GM11168 (cell line): Measurements from ENCODE around the gene PHF24.

ENCODE experiments used
- in situ Hi-C: fragments of 300-500 bp; cut with MboI; formaldehyde crosslinking; loops from one replicate; pipeline ENCODE4 v1.12.0; 2022; ENCODE audit warnings: low sequenced_read_pairs; ENCODE audit not compliant: unreplicated experiment

Gene PHF24

DNA sequence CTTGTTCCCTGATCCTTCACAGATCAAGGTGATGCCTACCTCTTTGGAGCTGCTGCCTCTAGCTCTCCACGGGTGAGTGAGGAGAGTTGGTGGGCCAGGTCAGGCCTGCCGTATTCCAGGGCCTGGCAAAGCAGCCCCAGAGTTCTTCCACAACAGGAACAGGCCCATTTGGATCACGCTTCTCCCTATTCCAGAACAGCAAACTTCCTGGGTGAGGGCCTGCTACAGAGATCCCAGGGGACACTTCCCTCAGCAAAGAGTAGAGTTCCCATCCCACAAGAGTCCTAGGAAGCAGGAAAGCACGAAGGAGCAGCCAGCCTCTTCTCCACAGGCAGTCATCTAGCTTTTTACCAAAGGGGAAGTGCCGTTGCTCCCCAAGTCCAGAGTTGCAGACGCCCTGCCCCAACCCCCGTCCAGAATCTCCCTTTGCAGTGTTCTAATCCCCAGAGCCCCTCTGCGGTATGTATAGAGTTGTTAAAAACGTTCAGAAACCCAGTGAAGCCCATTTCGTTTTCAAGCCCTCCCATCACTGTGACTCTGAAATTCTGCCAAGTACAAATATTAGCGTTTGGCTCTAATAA is 22.2 kb downstream of the PHF24 start:
- in situ Hi-C loops, result no loop called here

DNA sequence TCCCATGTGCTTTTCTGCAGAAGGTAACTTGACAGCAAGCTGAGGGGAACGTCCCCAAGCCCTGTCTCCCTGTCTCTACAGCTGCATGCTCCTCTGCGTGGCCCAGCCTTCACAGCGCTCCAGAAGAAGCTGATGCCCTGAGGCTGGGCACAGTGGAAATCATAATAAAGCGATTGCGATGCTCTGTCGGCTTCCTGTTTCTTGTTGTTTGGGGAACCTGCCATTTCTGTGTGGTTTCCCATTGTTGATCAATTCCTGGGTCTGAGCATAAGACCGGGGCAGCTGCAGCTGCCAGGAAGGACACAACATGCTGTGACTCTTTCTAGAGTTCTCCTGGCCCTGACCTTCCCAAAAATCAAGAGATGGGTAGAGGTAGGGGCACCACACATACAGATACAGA is 24.3 kb downstream of the PHF24 start:
- in situ Hi-C loops, result no loop called here

DNA sequence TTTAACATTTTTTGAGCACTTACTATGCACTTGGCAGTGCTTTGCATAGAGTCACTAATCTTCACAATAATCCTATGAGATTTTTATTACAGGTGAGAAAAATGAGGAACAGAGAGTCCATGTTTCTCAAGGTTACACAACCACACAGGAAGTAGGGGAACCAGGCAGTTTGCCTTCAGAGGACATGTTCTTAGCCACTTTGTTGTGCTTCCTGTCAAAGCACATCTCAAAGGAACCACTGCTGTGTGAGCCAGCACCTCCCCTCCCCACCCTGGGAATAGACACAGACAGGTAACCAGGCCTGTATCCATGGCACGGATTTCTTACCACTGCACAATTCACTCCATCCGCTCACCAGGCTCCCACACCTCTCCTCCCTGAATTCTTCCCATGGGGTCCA is 25.1 kb downstream of the PHF24 start:
- in situ Hi-C loops, result no loop called here

DNA sequence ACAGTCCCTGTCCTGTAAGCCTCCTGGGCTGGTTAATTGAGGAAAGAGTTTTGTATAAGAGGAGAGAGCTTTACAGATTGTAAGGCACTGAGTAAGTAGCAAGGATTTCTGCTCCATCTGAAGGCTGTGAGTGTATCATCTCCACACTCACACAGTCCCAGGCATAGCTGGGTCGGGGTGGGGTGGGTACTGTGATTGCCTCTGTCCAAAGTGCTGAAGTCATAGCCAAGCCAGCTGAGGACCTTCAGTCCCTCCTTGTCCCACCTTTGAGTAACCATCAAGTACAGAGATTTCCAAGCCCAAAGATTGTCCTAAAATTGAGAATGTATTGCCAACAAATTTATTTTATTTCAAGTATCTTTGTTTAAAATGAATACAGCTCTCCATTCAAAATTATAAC is 26.0 kb downstream of the PHF24 start:
- in situ Hi-C loops, result no loop called here

DNA sequence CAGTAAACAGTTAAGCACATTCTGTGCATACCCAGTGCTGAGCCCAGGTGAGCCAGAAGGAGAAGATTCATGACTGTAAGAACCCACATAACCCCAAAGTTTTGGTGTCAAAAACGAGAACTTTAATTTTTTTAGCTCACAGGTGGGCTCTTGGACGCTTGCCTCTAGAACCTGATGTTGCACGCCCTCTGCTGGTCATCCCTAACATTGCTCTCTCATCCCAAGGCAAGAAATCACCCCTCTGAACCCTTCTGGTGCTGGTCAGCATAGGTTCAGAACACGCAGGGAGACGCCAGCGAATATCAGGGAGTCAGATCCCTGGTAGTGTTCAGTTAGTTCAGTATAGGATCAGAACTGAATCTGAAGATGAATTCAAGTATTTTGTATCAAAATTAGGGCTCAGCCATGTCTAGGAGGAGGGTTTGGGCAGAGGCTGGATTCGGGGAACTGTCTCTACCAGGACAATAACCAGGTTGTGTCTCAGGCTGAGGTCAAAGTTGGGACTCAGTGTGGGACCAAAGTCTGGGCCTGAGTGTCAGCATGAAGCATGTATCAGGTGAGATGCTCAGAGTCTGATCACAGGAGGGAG is 27.3 kb downstream of the PHF24 start:
- in situ Hi-C loops, result loop anchor here (5.0 kb wide), 1 partner anchor 78 kb away; no protein-coding TSS in a partner anchor

DNA sequence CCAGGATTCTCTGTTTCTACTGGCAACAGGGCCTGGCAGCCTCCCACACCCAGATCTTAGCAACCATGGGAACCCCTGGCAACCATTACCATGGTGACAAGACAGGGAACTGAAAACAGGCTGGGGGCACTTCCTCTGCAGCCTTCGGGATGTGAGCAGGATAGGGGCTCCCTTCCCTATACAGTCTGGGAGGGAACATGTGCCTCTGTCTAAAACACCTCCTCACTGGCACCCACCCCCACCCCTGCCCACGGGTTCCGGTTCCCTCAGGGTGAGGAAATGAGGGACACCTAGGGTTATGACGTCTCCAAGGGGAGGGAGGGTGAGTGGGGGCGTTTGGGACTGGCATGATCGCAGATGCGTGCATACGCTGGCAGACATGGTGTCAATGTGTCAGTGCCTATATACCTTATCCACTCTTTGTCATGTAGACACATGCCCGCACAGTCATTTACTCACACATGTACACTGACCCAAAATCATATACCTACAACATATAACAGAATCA is 28.5 kb downstream of the PHF24 start:
- in situ Hi-C loops, result loop anchor here (5.0 kb wide), 1 partner anchor 79 kb away; no protein-coding TSS in a partner anchor

DNA sequence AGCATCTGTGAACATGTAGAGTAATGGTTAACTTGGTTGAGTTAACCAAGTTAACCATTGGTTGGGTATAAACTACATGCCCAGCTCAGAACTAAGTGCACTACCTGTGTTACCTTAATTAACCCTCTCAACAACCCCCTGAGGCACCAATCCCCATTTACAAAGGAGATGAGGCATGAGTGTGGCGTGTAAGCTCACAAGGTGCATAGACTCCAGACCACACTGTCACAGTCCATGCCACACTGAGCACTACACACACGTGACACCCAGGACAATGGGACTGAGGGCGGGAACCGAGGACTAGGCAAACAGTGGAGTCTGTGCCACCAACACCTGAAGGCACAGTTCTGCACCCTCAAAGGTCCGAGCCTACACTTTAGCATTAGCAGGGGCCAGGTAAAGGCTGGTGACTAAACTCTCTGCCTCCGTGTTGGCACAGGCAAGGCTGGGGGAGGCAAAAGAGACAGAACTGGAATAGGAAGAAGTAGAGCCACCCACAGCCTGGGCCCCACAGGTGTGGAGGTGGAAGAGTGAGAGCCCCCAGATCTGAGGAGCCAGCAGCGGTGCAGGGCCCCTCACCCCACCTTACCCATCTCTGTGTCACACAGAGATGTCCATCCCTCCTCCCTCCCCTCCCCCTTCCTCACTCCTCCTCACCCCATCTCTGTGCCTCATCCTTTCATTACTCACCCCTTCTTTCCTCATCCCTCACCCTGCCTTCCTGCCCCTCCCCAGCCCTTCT is 29.2 kb downstream of the PHF24 start:
- in situ Hi-C loops, result loop anchor here (5.0 kb wide), 1 partner anchor 80 kb away; no protein-coding TSS in a partner anchor

DNA sequence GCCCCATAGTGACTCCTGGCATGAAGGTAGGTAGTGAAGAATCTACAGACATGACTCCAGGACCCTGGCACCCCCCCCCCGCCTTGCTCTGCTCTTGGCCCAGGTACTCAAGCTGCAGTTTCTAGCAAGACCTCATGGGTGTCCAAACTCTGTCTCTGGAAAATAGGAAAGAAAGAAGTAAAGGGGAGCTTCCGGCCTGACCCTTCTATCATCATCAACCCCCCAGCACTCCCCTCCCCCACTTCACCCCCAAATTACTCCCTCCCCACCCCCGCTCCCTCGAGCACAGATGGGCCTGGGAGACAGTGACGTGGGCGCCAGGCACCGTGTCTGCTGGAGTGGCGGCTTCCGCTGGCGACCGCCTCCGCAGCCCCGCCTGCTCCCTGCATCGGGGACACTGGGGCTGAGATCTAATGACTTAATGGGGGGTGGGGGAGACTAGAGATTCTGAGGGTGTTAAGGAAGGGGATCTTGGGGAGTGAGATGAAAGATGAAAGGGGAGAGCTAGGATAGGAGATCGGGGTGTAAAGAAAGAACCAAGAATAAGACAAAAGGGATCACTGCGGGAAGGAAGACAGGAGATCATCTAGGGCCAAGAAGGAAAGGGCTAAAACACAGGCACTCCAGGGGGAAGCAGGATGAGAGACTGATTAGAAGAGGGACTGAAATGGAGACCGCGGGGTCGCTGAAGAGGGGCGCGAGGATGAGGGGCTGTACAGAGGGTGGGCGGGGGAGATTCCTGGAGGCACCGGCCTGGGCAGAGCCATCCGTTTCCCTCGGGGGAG is 30.3 kb downstream of the PHF24 start:
- in situ Hi-C loops, result loop anchor here (5.0 kb wide), 1 partner anchor 81 kb away; no protein-coding TSS in a partner anchor

DNA sequence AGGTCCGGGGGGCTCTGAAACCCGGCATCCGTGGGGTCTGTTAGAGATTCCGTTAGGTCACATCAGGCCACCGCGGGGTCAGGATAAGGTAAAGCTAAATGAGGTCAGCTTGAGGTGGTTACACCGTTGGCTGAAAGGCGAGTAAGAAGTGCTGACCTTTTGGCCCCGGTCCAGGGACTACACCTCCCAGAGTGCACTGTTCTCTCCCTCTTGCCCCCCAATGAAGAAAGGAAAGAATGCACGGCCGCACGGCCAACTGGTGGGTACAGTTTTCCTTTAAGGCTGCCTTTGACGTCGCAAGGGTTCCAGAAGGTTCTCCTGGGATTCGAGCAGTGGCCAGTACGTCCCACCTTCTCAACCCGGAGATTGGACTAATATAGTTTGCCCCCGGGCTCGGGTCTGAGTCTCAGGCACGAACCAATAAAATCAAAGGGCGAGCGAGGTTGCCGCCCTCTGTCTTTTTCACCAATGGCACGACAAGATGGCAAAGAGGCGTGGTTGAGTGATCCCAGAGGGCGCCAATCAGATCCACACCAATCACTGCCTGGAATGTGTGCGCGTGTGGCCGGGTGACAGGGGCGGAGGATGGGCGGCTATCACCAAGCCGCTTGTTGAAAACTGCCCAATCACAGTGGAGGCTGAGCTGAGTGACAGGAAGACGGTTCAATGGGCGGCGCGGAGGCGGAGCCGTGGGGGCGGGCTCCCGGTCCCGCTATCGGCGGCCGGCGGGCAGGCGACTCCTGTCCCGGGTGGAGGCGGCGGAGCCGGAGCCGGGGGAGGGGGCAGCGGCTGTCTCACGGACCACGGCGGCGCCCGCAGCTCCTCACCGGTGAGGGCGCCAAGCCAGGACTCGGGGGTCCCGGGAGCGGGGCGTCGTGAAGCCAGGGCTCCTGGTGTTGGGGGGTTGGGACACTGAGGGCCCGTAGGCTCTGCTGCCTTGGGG is 31.2 kb downstream of the PHF24 start, which contains the start of gene DNAJB5:
Gene DNAJB5 (plus strand): TSS at position 743 of the 943 bp plus-strand sequence. CDS start 886 bp downstream, outside the sequence.
- in situ Hi-C loops, result loop anchor here (5.0 kb wide), 1 partner anchor 82 kb away; no protein-coding TSS in a partner anchor

DNA sequence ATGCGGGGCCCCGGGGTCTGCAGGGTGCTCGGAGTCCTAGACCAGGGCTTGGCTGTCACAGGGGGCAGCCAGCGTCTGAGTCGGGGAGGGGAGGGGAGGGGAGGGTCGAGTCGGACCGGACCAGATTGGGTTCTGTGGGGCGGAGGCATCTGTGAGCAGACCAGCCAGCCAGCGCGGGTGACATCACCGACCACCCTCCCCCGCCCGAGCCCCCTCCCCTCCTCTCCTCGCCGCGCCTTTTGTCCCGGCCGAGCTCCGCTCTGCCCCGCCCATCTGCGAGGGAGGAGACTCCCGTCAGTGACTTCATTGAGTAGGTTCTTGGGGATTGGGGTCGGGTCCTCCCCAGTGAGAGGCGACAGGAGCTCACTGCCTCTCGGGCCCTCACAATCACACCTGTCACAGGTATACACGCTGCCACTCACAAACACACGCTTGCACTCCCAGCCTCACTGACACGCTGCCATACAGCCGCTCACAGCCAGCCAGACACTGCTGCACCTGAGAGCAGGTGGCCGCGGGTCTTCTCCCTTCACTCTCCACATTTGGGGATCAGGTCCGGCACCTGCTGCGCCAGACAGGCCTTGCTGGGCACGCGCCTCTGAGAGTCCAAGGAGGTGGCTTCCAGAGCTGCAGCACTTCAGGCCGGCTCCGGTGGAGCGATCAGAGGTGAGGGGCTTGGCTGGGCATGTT is 32.0 kb downstream of the PHF24 start:
- in situ Hi-C loops, result loop anchor here (5.0 kb wide), 1 partner anchor 83 kb away; no protein-coding TSS in a partner anchor

DNA sequence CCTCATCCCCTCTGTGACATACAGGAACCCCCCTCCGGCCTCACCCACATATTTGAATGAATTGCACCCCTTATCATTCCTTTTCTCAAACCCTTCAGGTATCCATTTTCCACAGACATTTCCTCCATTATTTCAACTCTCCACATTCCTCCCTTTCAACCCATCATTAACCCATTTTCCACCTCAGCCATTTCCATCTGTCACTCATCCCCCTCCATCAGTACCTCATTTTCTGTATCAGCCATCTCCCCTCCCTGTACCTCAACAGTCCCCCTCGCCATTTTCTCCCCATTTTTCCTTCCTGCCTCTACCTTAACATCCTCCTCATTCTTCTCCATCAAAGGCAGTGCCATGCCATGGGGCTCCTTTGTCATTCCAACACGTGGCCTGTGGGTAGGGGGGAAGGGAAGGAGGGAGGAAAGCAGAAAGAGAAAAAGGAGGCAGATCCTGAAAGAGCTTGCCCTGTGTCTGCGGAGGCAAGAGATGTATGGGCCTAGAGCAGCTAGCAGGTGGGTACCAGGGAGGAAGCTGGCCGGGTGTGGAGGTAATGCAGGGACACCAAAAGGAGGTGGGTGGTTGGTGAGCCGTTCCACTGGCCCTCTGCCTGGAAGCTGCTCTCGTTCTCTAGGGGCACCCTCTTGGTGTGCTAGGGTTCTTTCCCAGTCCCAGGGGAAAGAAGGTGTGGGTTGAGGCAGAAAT is 33.0 kb downstream of the PHF24 start:
- in situ Hi-C loops, result no loop called here

DNA sequence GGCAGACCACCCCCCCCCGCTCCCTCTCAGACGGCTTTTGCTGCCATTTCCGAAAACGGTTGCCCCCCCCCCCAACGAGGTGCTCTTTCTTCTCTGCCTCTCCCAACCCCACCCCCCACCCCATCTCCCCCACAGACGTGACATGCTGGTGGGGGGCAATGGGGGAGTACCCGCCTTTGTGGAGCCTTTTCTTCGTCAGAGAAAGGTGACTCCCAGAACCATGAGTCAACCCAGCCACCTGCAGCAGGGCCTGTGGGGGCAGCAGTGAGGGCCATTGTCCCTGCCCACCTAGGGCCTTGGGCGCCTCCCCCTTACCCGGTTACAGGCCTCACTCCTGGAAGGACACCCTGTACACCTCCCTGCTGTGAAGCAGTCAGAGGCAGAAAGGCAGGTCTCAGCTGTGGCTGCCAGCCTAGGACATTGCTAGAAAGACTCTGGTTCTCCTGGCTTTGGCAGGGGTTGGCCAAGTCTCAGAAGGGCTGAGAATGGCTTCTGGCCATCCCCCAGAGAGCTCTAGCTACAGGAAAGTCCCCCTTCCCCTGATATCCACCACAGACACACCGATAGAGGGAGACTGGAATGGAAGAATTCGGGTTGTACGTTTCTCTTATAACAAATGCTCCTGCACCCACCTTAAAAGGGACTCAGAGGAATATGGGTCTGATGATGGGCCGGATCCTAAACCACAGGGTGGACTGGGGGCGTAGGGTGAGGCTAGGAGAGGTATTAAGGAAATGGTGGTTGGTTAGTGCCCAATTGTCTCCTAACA is 33.7 kb downstream of the PHF24 start:
- in situ Hi-C loops, result no loop called here

DNA sequence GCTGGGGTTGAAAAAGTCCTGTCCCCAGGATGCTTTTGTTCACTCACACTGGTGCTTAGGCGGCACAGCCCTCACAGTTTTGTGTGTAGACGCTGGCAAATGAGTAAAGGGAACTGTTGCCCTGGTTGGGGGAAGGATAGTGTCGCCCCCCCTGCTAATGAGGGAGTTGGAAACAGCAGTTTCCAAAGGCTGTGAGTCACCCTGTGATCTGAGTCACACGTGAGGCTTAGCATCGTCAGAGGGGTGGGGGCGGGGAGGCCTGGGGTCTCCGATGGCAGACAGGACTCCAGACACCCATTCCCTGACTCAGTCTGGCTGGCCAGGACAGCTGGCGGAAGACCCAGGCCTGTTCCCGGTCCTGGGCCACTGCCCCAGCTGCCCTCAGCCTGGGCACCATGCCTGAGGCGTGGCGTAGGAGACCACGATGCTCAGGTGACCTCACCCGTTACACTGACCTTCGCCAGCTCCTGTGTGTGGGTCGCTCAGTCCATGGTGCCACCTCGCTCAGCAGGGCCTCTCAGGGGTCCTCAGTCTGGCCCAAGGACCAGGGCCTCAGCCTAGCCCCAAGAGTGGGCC is 34.4 kb downstream of the PHF24 start:
- in situ Hi-C loops, result no loop called here

DNA sequence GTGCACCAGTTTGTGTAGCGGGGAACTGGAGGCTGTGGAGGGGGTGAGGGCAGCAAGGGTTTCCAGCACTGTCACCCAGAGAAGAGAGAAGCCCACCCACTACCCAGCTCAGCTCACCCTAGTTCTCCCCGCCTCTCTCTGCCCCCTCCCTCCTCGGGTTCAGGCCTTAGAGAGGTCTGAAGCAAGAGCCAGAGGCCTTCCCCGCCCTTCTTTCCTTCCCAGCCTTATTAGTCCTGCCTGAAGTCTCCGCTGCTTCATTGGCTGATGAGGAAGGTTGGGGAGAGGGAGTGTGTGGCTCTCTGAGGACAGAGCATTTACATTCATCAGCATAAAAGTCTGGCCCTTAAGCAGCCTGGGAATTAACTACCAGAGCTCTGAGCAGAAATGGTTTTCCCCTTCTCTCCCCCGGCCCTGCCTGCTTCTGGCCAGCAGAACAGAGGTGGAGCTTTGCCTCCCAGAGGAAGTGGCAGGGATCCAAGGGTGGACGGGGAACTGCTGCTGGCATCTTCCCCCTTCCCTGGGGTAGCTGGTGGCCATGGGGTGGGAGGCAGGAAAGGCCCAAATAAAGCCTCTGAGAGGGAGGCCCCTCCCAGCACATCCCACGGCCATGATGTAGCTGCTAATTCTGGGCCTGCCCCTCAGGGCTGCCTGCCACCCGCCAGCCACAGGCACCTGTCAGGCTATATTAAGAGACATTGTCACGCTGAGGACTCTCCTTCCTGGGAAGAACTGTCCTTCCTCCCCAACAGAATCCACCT is 35.6 kb downstream of the PHF24 start:
- in situ Hi-C loops, result no loop called here

DNA sequence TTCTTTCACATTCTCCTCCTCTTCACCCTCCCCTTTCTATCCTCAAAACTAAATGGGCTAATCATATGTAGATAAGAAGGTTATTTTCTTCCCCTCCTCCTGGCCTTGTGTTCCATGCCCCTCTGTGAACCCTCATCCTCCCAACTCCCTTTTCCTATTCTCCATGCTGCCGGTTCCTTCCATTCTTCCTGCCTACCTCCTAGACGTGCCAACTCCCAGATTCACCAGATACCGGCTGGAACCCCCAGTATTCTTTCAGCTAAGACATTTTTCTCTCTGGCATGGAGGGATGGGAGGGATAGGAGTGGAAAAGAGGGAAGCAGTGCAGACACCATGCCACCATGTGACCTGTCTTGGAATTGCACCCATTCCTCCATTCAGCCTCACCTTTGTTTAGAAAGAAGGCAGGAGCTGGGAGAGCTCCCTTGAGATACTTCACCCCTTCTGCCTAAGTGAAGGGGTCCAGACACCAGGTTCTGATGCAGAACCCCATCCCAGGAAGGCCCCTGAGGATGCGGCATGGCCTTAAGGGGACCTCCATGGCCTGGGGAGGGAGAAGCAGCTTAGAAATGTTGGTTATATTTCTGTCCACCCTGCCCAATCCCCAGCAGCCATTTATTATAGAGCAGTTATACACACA is 36.3 kb downstream of the PHF24 start:
- in situ Hi-C loops, result no loop called here
